Fibroblast of lung (primary cell): Measurements from ENCODE around the gene ACTA1. TPM values are rescaled to one million over a fixed set of nuclear protein-coding genes. Genes with fewer than 3 reads are reported as not detected.
A peak's percentile ranks its signal among the peaks of the same experiment; 100 is the strongest.

ENCODE experiments used
- DNase-seq, 2 donors: peaks; one replicate each; pipeline versions ENCODE4 v3.0.0 to v3.0.0-alpha.2; 2010; ENCODE audit warnings: low read depth in 2 of 2
- H2AFZ ChIP-seq: 2 replicates; pipeline ENCODE4 v1.5.1; 2012; ENCODE audit warnings: low read length, control low read depth, inconsistent platforms
- H3K27ac ChIP-seq: 2 replicates; pipeline ENCODE4 v1.5.1; 2011; ENCODE audit warnings: low read length, control low read depth; ENCODE audit not compliant: insufficient read depth
- H3K27me3 ChIP-seq: 2 replicates; pipeline ENCODE4 v1.5.1; 2011; ENCODE audit warnings: mild to moderate bottlenecking, low read length; ENCODE audit not compliant: control insufficient read depth, insufficient read depth
- H3K36me3 ChIP-seq: 2 replicates; pipeline ENCODE4 v1.5.1; 2011; ENCODE audit warnings: low read length; ENCODE audit not compliant: control insufficient read depth, insufficient read depth
- H3K4me1 ChIP-seq: 2 replicates; pipeline ENCODE4 v1.5.1; 2011; ENCODE audit warnings: low read length; ENCODE audit not compliant: control insufficient read depth, insufficient read depth; ENCODE audit errors: extremely low read depth
- H3K4me2 ChIP-seq: 2 replicates; pipeline ENCODE4 v1.5.1; 2011; ENCODE audit warnings: low read length, control low read depth; ENCODE audit not compliant: insufficient read depth; ENCODE audit errors: extremely low read depth
- H3K4me3 ChIP-seq, 4 experiments: fragments of 200-600 bp in 1 of 4; sonication (generic) in 1 of 4; replicated peaks in 1 of 4; 2 replicates each; pipeline ENCODE4 v1.5.1; 2011 to 2016; ENCODE audit warnings: low read length in 4 of 4, low read depth in 3 of 4, mild to moderate bottlenecking in 3 of 4, control low read depth in 2 of 4, inconsistent platforms in 1 of 4, mixed read lengths in 1 of 4; ENCODE audit not compliant: insufficient read depth in 1 of 4; ENCODE audit errors: control extremely low read depth in 1 of 4
- H3K79me2 ChIP-seq: 2 replicates; pipeline ENCODE4 v1.5.1; 2012; ENCODE audit warnings: mild to moderate bottlenecking, low read length, inconsistent platforms; ENCODE audit not compliant: control insufficient read depth, insufficient read depth
- H3K9ac ChIP-seq: 2 replicates; pipeline ENCODE4 v1.5.1; 2011; ENCODE audit warnings: mild to moderate bottlenecking, low read length, control low read depth; ENCODE audit not compliant: insufficient read depth
- H3K9me3 ChIP-seq: 2 replicates; pipeline ENCODE4 v1.5.1; 2012; ENCODE audit warnings: low read depth, low read length; ENCODE audit not compliant: control insufficient read depth, insufficient read depth
- H4K20me1 ChIP-seq: 2 replicates; pipeline ENCODE4 v1.5.1; 2011; ENCODE audit warnings: low read length; ENCODE audit not compliant: control insufficient read depth, insufficient read depth; ENCODE audit errors: extremely low read depth
- CTCF ChIP-seq, 2 donors: IDR thresholded peaks in 1 of 2; conservative IDR thresholded peaks in 1 of 2; 1 replicate in 1 of 2; 2 replicates in 1 of 2; pipeline ENCODE4 v1.5.1; 2011 to 2012; ENCODE audit warnings: low read length in 2 of 2, control low read depth in 1 of 2, inconsistent platforms in 1 of 2, low read depth in 1 of 2, mild to moderate bottlenecking in 1 of 2
- EZH2 ChIP-seq: IDR thresholded peaks from 2 replicates; pipeline ENCODE4 v1.5.1; 2012; ENCODE audit warnings: low read length, control low read depth, mild to moderate bottlenecking; ENCODE audit errors: missing control alignments
- polyA plus RNA-seq, 2 donors: library from polyadenylated mRNA; depleted of rRNA in 1 of 2; stranded (reverse) in 1 of 2; unstranded in 1 of 2; fragments of >200 nt; gene quantifications; 2 replicates each; pipeline ENCODE4 v1.2.1, GENCODE V29; 2011 to 2012; ENCODE audit warnings: missing spikeins in 1 of 2
- total RNA-seq: library from RNA; depleted of rRNA; stranded (reverse); fragments of >200 nt; gene quantifications from 2 replicates; pipeline ENCODE4 v1.2.1, GENCODE V29; 2014

Gene ACTA1
- total and polyA plus RNA-seq, 2 donors (not counting 1 experiment from before 2014, with no cell fraction given), result not detected

GRCh38 chr1:229436201-229436600 is 2.3 kb upstream of the ACTA1 start:
- Histone ChIP-seq H3K27me3 (peaks cover 42% of the 10 kb centered on the region), H3K9me3 (no peaks in the 10 kb centered on the region), H3K27ac (no peak overlapping the region), H3K4me1 (no peaks in the 10 kb centered on the region), H2AFZ (no peak overlapping the region), H3K79me2 (no peaks in the 10 kb centered on the region), H3K4me3 (no peak overlapping the region), H3K4me2 (no peak overlapping the region), H4K20me1 (no peaks in the 10 kb centered on the region), H3K36me3 (no peaks in the 10 kb centered on the region), H3K9ac (no peak overlapping the region)
- DNase-seq, result no peak
- TF ChIP-seq EZH2, result no peak
- TF ChIP-seq CTCF (conservative IDR thresholded peaks at IDR 0.05 in 1 of 2, IDR thresholded peaks at IDR 0.05 in 1 of 2; ENCODE audit: low read depth in 1 of 2, low read length in 2 of 2), result no peak

GRCh38 chr1:229434641-229435051 is 752 bp upstream of the ACTA1 start:
- TF ChIP-seq EZH2, result no peak
- TF ChIP-seq CTCF (conservative IDR thresholded peaks at IDR 0.05 in 1 of 2, IDR thresholded peaks at IDR 0.05 in 1 of 2; ENCODE audit: low read depth in 1 of 2, low read length in 2 of 2), result no peak
- Histone ChIP-seq H3K79me2 (no peaks in the 10 kb centered on the region), H3K4me2 (no peak overlapping the region), H4K20me1 (no peaks in the 10 kb centered on the region), H3K36me3 (no peaks in the 10 kb centered on the region), H3K4me1 (no peaks in the 10 kb centered on the region), H3K27ac (no peak overlapping the region), H2AFZ (no peak overlapping the region), H3K4me3 (no peak overlapping the region), H3K9me3 (no peaks in the 10 kb centered on the region), H3K9ac (no peak overlapping the region), H3K27me3 (peaks cover 55% of the 10 kb centered on the region)
- no peak for DNase-seq

GRCh38 chr1:229433364-229434004 is 410 bp downstream of the ACTA1 start:
- no peak for DNase-seq
- no peaks in the 10 kb centered on the region for H3K36me3 ChIP-seq
- no peak overlapping the region for H2AFZ ChIP-seq
- H3K27me3 ChIP-seq, result peaks cover 55% of the 10 kb centered on the region
- no peaks in the 10 kb centered on the region for H3K9me3 ChIP-seq
- H3K79me2 ChIP-seq, result no peaks in the 10 kb centered on the region
- H3K9ac ChIP-seq, result no peak overlapping the region
- TF ChIP-seq CTCF (conservative IDR thresholded peaks at IDR 0.05 in 1 of 2, IDR thresholded peaks at IDR 0.05 in 1 of 2; ENCODE audit: low read depth in 1 of 2, low read length in 2 of 2) (no peak), EZH2 (peak; percentile 92)
- no peak overlapping the region for H3K4me2 ChIP-seq
- no peaks in the 10 kb centered on the region for H4K20me1 ChIP-seq
- H3K27ac ChIP-seq, result no peak overlapping the region
- H3K4me3 ChIP-seq, result no peak overlapping the region
- no peaks in the 10 kb centered on the region for H3K4me1 ChIP-seq
